ENCODE results near the gene EYS. TPM values are rescaled to one million over a fixed set of nuclear protein-coding genes. Genes with fewer than 3 reads are reported as not detected.

Gene EYS
- total and polyA plus RNA-seq, 2 of the 8 experiments (the other 6 are each of a cell fraction or from before 2014, with no cell fraction given), result 0.05 to 0.13 TPM

DNA sequence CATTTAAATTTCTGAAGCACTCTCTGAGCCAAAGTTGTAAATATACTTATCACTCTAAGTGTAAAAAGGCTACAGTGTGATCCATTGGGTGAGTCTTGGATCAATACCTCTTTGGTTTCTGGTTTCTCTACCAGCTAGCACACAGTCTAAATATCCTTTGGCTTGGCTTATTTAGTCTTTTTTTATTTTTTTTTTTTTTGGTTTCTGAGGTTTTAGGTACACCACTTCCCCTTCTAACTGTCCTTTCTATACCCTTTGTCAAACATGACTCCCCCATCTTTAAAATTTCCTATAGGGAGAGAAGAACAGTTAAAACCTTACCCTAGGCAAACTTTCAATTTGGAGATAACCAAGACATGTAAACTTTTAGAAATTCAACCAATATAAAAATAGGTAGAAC is 1692.4 kb downstream of the EYS start:
- Histone ChIP-seq H2BK15ac (ENCODE audit: low read length) (no peak overlapping the region), H4K8ac (ENCODE audit: extremely low read depth, insufficient read depth, low read length) (no peak overlapping the region), H2AFZ (ENCODE audit: low read length) (no peak overlapping the region), H3K23me2 (ENCODE audit: low read depth, low read length) (no peaks in the 10 kb centered on the region), H3K18ac (ENCODE audit: extremely low read depth, low read length) (no peak overlapping the region), H2BK12ac (ENCODE audit: low read depth, low read length) (no peak overlapping the region), H3K4me1 (replicated peaks in 1 of 4; ENCODE audit: control insufficient read depth in 3 of 4, insufficient read depth in 4 of 4, low read length in 3 of 4) (peaks cover 0 to 3% (median 3%) of the 10 kb centered on the region in 4 experiments; a peak in 2 of 7 replicates), H3K4ac (replicated peaks; ENCODE audit: insufficient read length, low read depth, low read length) (no peak overlapping the region), H3K4me2 (ENCODE audit: insufficient read depth in 1 of 2, low read depth in 2 of 2, low read length in 2 of 2) (no peak overlapping the region), H3K23ac (ENCODE audit: insufficient read length) (no peak overlapping the region), H3K79me1 (ENCODE audit: low read depth, low read length) (no peaks in the 10 kb centered on the region), H3K27ac (ENCODE audit: low read depth, low read length) (no peak overlapping the region), H3K36me3 (ENCODE audit: control insufficient read depth in 2 of 4, insufficient read depth in 4 of 4, low read length in 3 of 4) (no peaks in the 10 kb centered on the region), H3K9me3 (ENCODE audit: insufficient read depth in 2 of 2, low read depth in 1 of 2, low read length in 1 of 2) (no peaks in the 10 kb centered on the region), H2BK120ac (replicated peaks; ENCODE audit: low read depth, low read length) (no peak overlapping the region), H2AK5ac (ENCODE audit: low read depth, low read length) (no peak overlapping the region), H2BK5ac (ENCODE audit: low read depth, low read length) (no peak overlapping the region), H3K79me2 (ENCODE audit: control insufficient read depth in 1 of 2, insufficient read depth in 2 of 2, low read length in 2 of 2) (no peaks in the 10 kb centered on the region), H3K56ac (replicated peaks; ENCODE audit: insufficient read length, low read depth, low read length) (no peak overlapping the region), H4K20me1 (replicated peaks in 1 of 2; ENCODE audit: control insufficient read depth in 1 of 2, insufficient read depth in 2 of 2, low read length in 2 of 2) (no peaks in the 10 kb centered on the region), H3K4me3 (ENCODE audit: extremely low read depth in 1 of 4, insufficient read depth in 2 of 4, low read depth in 3 of 4, low read length in 4 of 4) (no peak overlapping the region), H3K14ac (ENCODE audit: insufficient read length) (no peak overlapping the region), H3K27me3 (replicated peaks in 1 of 4; ENCODE audit: control insufficient read depth in 3 of 4, extremely low read depth in 1 of 4, insufficient read depth in 3 of 4, low read length in 3 of 4) (no peaks in the 10 kb centered on the region), H2BK20ac (ENCODE audit: low read length) (no peak overlapping the region), H4K5ac (ENCODE audit: insufficient read length, low read depth, low read length) (no peak overlapping the region), H4K91ac (replicated peaks; ENCODE audit: insufficient read length, low read length) (no peak overlapping the region), H3K9ac (replicated peaks in 1 of 4; ENCODE audit: extremely low read depth in 1 of 4, low read depth in 3 of 4, low read length in 3 of 4) (no peak overlapping the region)
- ChIA-PET POLR2A (ENCODE audit: partially characterized antibody) (no interaction called here), CTCF (ENCODE audit: partially characterized antibody) (no interaction called here)
- FAIRE-seq (no peak), DNase-seq (ENCODE audit: low read depth in 1 of 2, low spot score in 2 of 2) (no peak)
- no peak for TF ChIP-seq EZH2 (IDR thresholded peaks at IDR 0.05; ENCODE audit: low read depth, low read length, severe bottlenecking)
- no peak for TF ChIP-seq KDM5A (IDR thresholded peaks at IDR 0.05; ENCODE audit: low read length)
- no peak for TF ChIP-seq RFX5 (IDR thresholded peaks at IDR 0.05; ENCODE audit: borderline replicate concordance, low read depth, low read length)
- TF ChIP-seq RXRA (IDR thresholded peaks at IDR 0.05; ENCODE audit: insufficient read depth, low read depth, low read length), result no peak
- no peak for TF ChIP-seq TAF7 (optimal IDR thresholded peaks at IDR 0.05; ENCODE audit: borderline replicate concordance, low read depth, low read length)
- TF ChIP-seq SAP30 (IDR thresholded peaks at IDR 0.05; ENCODE audit: insufficient read depth, insufficient replicate concordance, low read length), result no peak
- TF ChIP-seq, protein P1, sequence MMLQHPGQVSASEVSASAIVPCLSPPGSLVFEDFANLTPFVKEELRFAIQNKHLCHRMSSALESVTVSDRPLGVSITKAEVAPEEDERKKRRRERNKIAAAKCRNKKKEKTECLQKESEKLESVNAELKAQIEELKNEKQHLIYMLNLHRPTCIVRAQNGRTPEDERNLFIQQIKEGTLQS (IDR thresholded peaks at IDR 0.05; ENCODE audit: insufficient read depth, low read depth, low read length), result no peak
- no peak for TF ChIP-seq KDM4A (IDR thresholded peaks at IDR 0.05; ENCODE audit: low read depth, low read length, severe bottlenecking)
- TF ChIP-seq SUZ12 (IDR thresholded peaks at IDR 0.05; ENCODE audit: low read length), result no peak
- TF ChIP-seq RBBP5 (IDR thresholded peaks at IDR 0.05; ENCODE audit: borderline replicate concordance, low read depth, low read length), result no peak
- TF ChIP-seq, protein P2, sequence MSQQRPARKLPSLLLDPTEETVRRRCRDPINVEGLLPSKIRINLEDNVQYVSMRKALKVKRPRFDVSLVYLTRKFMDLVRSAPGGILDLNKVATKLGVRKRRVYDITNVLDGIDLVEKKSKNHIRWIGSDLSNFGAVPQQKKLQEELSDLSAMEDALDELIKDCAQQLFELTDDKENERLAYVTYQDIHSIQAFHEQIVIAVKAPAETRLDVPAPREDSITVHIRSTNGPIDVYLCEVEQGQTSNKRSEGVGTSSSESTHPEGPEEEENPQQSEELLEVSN (IDR thresholded peaks at IDR 0.05), result no peak
- TF ChIP-seq NANOG (IDR thresholded peaks at IDR 0.05; ENCODE audit: insufficient read depth, low read depth, low read length, poor library complexity, severe bottlenecking), result no peak
- no peak for TF ChIP-seq MAFK (IDR thresholded peaks at IDR 0.05; ENCODE audit: low read depth, low read length)

Data from H1 (cell line).